Hypothalamus (tissue), 51 donors: ENCODE results near the gene BRIP1.

Experiments
- DNase-seq, 51 donors: peaks; one replicate each; lab custom pipeline; 2025; lab: John Stamatoyannopoulos, UW

The BRIP1 gene

DNA sequence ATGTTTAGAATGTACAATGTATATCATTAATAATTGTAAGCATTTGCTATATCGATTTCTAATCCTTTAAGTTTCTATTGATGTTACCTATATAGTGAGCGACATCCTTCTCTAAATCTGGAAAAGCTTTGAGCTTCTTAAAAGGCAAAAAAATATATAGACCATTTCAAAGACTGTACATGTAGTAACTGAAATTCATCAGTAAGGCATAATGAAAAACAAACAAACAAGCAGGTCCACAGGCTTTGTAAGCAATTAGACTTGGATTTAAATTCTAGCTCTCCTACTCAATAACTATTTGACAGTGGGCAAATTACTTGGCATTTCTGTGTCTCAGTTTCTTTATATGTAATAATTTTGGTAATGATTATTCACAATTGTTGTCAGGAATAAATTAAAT, 220.6 kb downstream of the BRIP1 start:
- no peak for DNase-seq

DNA sequence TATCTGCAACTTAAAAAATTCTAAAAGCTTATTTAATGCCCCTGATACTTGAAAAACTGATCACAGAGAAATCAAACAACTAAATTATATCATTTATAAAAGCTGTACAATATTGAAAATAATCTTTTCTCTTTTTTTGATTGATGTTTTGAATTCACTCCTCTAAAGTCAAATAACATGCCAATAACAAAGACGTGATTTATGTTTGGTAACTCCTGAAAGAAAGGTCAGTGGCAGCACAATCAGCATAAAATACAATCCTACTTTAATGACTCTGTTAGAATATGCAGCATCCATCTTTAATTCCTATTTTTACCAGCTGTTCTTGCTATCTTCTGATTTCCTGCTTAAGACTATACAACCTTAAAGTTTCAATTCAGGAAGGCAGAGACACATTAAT, 221.6 kb downstream of the BRIP1 start:
- no peak for DNase-seq

DNA sequence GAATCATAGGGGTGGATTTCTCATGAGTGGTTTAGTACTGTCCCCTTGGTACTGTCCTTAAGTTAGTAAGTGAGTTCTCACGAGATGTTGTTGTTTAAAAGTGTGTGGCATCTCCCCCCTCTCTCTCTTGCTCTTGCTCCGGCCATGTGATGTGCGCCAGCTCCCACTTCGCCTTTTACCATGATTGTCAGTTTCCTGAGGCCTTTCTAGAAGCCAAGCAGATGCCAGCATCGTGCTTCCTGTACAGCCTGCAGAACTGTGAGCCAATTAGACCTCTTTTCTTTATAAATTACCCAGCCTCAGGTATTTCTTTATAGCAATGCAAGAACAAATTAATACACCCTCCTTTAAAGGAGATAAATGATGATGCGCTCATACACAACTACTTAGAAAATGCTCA, 222.2 kb downstream of the BRIP1 start:
- DNase-seq, result no peak

DNA sequence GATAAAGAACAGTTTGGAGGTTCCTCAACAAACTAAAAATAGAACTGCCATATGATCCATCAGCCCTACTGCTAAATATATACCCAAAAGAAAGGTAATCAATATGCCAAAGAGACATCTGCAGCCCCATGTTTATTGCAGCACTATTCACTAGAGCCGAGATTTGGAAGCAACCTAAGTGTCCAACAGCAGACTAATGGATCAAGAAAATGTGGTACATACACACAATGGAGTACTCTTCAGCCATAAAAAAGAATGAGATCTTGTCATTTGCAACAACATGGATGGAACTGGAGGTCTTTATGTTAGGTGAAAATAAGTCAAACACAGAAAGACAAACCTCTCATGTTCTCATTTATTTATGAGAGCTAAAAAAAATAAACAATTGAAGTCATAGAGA, 223.5 kb downstream of the BRIP1 start:
- no peak for DNase-seq

DNA sequence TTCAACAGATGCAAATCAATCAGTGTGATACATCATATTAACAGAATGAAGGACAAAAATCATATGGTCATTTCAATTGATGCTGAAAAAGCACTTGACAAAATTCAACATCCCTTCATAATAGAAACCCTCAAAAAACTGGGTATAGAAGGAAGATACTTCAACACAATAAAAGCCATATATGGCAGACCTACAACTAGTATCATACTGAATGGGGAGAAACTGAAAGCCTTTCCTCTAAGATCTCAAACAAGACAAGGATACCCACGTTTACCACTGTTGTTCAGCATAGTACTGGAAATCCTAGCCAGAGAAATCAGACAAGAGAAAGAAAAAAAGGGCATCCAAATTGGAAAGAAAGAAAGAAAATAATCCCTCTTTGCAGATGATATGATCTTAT, 225.2 kb downstream of the BRIP1 start:
- DNase-seq, result no peak

DNA sequence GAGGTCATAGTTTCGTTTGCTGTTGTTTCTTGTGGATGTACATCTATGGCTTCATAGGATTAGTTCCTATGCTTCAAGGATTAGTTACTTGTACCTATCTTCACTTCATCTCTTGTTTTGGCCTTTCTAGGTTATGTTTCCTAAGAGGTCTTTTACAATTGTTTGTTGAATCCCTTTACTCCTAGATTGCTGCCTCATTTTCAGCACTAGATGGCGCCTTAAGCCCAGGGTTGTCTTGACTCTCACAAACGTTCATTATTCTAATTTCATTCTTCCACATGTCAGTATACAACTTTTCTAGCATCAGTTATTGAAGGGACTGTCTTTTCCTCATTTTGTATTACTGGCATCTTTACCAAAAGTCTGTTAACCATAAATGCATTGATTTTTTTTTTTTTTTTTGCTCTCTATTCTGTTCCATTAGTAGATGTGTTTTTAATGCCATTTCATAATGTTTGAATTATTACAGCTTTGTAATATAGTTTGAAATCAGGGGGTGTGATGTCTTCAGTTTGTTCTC, 227.4 kb downstream of the BRIP1 start:
- DNase-seq, result peak in 4 of 51 donors; percentile 4 to 5 (median 4)

DNA sequence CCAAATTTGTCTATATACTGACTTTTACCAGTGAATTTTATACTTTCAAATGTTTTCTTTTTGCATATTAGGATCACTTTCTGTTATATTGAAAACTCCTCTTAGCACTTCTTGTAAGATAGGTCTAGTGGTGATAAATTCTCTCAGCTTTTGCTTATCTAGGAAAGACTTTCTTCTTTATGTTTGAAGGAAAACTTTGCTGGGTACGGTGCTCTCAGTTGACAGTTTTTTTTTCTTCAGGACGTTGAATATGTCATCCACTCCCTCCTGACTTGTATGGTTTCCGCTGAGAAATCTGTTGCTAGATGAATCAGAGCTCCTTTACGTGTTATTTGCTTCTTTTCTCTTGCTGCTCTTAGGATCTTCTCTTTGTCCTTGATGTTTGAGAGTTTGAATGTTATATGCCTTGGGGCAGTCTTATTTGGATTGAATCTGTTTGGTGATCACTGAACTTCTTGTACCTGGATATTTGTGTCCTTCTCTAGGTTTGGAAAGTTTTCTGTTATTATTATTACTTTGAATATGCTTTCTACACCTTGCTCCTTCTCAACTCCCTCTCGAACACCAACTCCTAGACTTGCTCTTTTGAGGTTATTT, 228.3 kb downstream of the BRIP1 start:
- no peak for DNase-seq

DNA sequence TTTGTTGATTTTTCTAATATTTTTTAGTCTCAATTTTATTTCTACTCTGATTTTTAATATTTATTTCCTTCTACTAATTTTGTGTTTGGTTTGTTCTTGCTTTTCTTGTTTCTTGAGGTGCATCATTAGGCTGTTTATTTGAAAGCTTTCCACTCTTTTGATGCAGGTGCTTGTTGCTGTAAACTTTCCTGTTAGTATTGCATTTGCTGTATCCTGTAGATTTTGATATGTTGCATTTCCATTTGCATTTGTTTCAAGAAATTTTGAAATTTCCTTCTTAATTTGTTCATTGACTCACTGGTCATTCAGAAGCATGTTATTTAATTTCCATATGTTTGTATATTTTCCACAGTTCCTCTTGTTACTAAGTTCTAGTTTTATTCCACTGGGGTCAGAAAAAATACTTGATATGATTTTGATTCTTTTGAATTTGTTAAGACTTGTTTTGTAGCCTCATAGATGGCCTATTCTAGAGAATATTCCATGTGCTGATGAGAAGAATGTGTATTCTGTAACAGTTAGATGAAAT, 229.3 kb downstream of the BRIP1 start:
- DNase-seq, result no peak

DNA sequence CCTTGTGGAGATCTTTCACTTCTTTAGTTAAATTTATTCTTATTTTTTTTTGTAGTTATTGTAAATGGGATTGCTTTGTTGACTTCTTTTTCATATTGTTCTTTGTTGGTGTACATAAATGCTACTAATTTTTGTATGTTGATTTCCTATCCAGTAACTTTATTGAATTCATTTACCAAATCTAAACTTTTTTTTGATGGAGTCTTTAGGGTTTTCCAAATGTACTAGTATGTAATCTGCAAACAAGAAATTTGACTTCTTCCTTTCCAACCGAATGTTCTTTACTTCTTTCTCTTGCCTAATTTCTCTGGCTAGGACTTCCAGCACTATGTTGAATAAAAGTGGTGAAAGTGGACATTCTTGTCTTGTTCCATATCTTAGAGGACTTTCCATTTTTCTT, 230.5 kb downstream of the BRIP1 start:
- DNase-seq, result no peak

DNA sequence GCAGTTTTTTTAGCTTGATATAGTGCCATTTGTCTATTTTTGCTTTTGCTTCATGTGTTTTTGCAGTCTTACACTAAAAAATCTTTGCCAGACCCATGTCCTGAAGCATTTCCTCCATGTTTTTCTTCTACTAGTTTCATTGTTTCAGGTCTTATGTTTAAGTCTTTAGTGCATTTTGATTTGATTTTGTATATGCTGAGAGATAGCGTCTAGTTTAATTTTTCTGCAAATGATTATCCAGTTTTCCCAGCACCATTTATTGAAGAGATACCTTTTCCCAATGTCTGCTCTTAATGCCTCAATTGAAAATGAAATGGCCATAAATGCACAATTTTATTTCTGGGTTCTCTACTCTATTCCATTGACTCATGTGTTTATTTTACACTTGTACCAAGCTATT, 231.5 kb downstream of the BRIP1 start:
- no peak for DNase-seq
